ENCODE data around the gene FBXL3.
A peak's percentile ranks its signal among the peaks of the same experiment; 100 is the strongest.
"Not testable (repeated sequence)": the region's sequence is repeated elsewhere in the genome, so short reads cannot be mapped to it uniquely, and the experiment has no call there.

The FBXL3 gene

DNA sequence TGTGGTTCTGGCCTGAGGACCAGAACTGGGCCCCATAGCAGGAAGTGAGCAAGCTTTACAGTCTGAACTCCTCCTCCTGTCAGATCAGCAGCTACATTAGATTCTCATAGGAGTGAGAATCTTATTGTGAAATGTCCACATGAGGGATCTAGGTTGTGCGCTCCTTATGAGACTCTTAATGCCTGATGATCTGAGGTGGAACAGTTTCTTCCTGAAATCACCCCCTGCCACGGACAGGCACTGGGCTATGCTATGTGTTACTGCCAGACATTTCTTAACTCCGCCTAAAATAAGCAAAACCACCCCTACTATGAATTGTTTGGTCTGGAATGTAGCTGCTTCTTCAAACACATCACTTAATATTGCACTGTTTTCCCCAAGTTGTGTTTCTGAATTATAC is 4.6 kb downstream of the FBXL3 start:
- no peak for DNase-seq

DNA sequence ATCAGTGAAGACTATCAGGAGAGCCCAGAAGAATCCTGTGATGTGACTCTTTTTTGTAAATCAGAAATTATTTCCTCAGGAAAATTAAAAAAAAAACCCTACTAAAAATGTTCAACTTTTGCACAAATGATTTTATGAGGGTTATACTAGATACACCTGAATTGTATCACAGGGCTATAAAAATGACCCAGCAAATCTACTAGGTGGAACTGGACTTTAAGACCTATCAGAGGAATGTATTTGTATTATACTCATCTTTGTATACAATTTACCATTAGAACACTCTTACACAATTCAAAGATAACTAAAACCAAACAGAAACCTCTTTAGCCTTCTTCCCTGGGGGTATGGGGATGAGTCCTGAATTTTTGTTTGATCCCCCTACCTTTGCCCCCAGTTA is 7.2 kb downstream of the FBXL3 start:
- DNase-seq: no peak

DNA sequence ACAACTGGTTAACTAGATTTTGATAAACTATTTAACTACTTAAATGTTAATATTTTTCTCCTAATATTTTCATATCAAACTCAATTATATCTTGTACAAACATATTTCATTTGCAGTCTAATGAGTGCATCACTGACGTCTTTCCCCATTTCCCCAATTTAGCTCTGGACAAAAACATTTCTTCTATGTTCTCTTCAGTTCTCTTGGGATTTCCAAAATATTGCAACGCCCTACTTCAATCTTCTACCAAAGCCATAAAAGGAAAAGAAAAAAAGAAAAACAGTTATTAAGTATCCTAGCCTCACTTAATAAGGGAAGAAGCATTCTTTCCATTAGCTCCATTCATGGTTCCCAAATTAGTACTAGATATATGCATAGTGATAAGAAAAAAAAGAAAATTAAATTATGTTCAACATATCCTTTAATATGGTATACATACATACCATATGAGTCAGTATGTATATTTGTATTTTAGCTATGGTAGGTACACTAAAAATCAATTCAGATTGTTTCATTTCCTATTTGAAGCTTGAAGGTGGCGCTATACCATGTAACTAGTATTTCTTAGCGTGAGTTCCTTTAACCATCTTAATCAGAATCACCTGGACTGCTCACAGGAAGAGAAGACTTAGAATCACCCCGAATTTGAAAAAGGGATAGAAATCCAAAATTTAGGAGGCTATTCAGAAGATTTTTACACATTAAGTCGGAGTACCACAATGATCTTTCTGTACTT is 9.9 kb downstream of the FBXL3 start:
- no peak for DNase-seq

- DNase-seq: no peak
These were observed 10.6 kb downstream of the FBXL3 start for GRCh38 chr13:77016251-77016812.

- no peak for DNase-seq
These were observed 11.9 kb downstream of the FBXL3 start for GRCh38 chr13:77014906-77015685.

GRCh38 chr13:77013853-77014542 is 13.0 kb downstream of the FBXL3 start:
- DNase-seq: no peak

DNA sequence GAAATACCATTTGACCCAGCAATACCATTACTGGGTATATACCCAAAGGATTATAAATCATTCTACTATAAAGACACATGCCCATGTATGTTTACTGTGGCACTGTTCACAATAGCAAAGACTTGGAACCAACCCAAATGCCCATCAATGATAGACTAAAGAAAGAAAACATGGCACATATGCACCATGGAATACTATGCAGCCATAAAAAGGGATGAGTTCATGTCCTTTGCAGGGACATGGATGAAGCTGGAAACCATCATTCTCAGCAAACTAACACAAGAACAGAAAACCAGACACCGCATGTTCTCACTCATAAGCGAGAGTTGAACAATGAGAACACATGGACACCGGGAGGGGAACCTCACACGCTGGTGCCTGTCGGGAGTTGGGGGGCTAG is 17.2 kb downstream of the FBXL3 start:
- DNase-seq: not testable (repeated sequence)

DNA sequence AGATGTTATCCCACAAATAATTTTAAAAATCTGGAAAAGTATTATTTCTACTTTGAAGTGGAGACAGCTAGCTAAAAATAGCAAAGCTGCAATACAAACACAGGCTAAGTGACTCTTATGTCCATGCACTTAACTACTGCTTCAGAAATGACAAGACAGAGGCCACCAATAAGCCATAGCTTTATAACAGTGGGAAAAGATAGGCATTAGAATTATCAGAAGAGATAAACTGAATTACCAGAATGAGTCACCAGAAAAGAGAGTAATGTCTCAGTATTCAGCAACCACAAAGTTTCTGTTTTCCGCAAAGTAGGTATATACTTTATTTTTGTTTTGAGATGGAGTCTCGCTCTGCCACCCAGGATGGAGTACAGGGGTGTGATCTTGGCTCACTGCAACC is 17.9 kb downstream of the FBXL3 start:
- no peak for DNase-seq

- DNase-seq: not testable (repeated sequence)
These were observed 18.6 kb downstream of the FBXL3 start for GRCh38 chr13:77008337-77008736.

DNA sequence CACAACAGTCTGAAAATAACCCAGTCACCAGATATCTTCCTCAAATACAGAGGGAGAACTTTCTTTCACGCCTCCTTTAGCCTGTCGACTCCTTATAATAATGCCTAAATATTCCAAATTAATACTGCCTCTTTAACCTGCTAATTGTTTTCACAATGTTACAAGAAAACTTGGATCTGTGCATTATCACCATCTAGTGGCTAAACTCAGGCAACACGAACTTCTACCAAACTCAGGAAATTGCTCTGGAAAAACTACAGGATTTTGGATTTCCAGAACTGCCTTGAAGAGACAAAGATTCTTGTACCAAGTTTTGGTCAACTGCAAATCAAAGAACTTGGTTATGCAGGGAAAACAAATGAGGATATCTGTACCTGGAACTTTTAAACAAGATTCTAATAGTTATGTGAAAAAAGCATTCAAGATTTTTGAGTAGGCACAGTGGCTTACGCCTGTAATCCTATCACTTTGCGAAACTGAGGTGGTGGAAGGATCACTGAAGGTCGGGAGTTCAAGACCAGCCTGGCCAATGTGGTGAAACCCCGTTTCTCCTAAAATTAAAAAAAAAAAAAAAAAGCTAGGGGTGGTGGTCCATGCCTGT is 24.3 kb downstream of the FBXL3 start:
- peak in 1 of 6 experiments; percentile 10 for DNase-seq

DNA sequence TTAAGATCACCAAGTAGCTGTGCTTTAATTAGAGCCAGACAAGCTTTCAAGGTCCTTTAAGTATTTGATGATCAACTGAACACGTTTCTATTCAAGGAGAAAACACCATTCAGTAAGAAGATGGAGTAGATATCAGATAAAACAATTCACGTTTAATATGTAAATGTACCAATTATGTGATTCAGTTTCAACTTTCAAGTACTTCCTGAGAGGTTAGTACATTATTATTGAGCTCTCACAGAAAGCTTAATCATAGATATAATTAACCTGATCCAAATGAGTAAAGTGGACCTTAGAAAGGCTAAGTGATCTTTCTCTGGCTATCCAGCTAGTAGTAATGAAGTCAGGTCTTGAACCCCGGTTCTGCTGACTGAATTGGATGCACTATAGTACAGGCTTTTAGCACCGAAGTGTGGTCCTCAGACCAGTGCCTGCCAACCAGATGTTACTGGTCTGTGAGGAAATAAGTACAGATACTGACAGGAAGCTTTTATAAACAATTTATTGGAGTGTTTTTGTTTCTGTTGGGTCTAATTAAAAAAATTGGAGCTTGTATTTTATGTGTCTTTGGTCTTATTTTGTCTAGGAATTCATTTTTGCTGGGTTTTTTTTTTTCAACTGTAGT is 24.9 kb downstream of the FBXL3 start:
- no peak for DNase-seq

- no peak for DNase-seq
These were observed 25.4 kb downstream of the FBXL3 start for GRCh38 chr13:77001540-77001939.

GRCh38 chr13:77000475-77000874 is 26.5 kb downstream of the FBXL3 start:
- no peak for DNase-seq

DNA sequence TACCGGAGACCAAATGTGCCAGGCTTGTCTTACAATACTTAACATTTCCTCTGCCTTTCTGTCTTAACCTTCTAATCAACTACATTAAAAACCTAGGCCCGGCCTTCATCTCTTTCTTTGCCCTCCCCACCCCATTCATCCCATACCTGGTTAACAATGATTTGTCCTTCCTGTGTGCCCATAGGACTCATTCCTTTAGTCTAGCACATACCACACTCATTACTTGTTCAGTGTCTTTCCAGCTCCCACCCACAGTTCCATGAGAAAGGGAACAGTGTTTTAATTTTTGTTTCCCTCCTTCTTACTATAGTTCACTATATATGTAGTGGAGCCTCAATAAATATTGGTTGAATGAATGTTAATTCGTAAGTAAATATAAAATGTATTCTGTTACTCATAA is 32.7 kb downstream of the FBXL3 start:
- DNase-seq: no peak

GRCh38 chr13:76993473-76993872 is 33.5 kb downstream of the FBXL3 start:
- DNase-seq: no peak

DNA sequence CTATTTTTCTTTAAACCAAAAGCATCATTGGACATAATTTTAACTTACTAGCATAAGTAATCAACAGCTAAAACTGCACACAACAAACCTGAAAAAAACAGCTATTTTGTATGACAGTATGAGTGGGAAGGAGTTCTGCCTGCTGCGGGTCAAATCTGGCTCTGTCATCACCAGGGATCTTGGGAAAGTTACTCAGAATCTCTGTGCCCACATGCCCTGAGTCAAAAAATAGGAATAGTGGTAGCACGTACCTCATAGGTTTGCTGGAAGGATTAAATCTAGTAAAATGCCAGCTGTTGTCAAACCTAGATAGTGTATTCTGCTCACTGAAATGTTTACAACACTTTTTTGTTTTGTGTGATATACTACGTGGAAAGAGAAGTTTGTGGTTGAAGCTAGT is 33.9 kb downstream of the FBXL3 start:
- peak in 1 of 6 experiments; percentile 36 for DNase-seq

DNA sequence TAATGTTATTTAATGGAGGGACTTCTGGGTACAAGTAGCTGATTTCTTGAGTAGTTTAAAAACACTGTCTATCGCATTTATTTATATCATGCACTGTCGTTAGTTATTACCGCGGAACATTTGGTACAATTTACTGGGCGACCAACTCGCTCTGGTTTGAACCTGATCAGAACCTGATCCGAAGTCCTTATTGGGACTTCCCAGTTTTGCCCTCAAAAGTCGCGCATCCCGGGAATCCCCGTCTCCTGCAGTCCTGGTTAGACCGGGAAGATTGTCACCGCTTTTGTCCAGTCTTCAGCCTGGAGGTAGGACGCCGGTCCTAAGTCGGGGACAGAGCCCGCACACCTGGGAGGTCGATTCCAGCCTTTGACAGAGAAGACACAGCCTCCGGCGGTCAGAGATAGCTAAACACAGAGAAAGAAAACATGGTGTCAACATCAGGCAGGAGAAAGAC is 34.4 kb downstream of the FBXL3 start:
- DNase-seq: peak in 2 of 6 experiments; percentile 28 to 58

GRCh38 chr13:76991796-76992547 is 35.0 kb downstream of the FBXL3 start, which contains the start of gene CLN5:
TSS of gene CLN5 (plus strand) at chr13:76992081. CDS start at chr13:76992099, 18 bp downstream.
- DNase-seq: peak; percentile 91 to 96 (median 94)

DNA sequence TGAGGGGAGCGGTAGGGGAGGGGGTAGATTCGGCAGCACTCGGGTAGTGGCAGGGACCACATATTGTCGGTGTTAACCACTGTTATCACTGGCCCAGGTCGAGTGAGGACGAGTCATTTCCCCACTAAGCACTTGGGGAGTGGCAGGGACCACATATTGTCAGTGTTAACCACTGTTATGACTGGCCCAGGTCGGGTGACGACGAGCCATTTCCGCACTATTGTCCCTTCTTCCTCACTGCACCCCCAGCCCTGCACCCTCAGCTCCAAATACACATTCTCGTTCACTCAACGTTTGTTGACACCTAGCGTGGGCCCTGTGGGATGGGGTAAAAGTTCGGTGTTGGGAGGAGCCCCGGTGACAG is 35.5 kb downstream of the FBXL3 start:
- DNase-seq: peak in 1 of 6 experiments; percentile 35

GRCh38 chr13:76983676-76984075 is 43.3 kb downstream of the FBXL3 start:
- DNase-seq: no peak

DNA sequence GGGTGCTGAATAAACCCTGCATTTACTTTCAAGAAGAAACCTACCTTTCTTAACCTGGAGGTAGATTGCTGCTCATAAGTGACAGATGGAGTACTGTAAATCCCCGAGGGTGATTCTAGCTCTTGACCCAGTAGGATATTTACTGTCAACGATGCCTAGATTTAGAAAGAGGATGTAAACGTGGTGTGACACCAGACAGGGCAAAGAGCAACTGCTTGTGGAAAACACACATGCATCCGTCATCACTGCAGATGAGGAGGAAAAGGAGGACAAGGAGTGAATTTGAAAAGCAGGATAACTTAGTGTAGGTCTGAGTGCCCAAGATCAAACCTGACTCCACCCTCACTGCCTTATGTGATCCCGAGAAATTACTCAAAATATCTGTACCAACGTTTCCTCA is 44.9 kb downstream of the FBXL3 start:
- DNase-seq: no peak
